ENCODE results near the gene NYAP1.
"Not testable (repeated sequence)": the region's sequence is repeated elsewhere in the genome, so short reads cannot be mapped to it uniquely, and the experiment has no call there.

NYAP1 gene

GRCh38 chr7:100483722-100484672 lies at the start of gene NYAP1:
TSS of gene NYAP1 (plus strand) at chr7:100483927. CDS start at chr7:100485312, 1,385 bp downstream.
- DNase-seq = peak; percentile 85

GRCh38 chr7:100434297-100435144 lies 49.2 kb upstream of the NYAP1 start:
- DNase-seq = no peak

GRCh38 chr7:100435401-100436304 lies 48.1 kb upstream of the NYAP1 start:
- peak; percentile 76 for DNase-seq

GRCh38 chr7:100437150-100438100 lies 46.3 kb upstream of the NYAP1 start:
- DNase-seq = no peak

DNA sequence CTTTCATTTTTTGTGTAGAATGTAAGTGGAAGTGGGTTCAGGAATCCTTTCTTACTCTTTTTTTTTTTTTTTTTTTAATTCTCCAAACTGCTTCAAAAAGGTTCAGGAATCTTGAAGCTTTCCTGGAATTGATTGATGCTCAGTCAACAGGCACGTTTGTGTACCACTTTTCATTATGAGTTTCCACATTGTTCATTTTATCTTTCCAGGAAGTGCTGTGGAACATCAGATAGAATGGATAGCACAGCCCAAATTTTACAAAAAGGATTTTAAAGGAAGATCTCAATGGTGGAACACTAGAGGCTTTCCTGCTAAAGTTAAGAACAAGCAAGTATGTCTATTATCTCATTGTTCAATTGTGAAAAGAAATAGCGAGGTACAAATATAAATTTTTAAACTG lies 45.6 kb upstream of the NYAP1 start:
- DNase-seq = no peak

DNA sequence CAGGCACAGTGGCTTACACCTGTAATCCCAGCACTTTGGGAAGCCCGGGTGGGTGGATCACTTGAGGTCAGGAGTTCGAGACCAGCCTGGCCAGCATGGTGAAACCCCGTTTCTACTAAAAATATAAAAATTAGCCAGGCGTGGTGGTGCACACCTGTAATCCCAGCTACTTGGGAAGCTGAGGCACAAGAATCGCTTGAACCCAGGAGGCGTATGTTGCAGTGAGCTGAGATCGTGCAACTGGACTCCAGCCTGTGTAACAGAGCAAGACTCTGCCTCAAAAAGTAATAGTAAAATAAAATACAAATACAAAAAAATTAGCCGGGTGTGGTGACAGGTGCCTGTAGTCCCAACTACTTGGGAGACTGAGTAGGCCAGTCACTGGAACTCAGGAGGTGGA lies 45.0 kb upstream of the NYAP1 start:
- not testable (repeated sequence) for DNase-seq

DNA sequence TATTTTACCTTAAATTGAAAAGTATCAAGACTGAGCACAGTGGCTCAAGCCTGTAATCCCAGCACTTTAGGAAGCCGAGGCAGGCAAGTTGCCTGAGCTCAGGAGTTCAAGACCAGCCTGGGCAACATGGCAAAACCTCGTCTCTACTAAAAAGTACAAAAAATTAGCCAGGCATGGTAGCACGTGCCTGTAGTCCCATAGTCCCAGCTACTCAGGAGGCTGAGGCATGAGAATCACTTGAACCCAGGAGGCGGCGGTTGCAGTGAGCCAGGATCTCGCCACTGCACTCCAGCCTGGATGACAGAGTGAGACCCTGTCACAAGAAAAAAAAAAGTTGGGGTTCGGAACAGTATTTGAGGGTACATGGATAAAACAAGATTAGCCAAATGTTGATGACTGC lies 44.5 kb upstream of the NYAP1 start:
- DNase-seq = not testable (repeated sequence)

DNA sequence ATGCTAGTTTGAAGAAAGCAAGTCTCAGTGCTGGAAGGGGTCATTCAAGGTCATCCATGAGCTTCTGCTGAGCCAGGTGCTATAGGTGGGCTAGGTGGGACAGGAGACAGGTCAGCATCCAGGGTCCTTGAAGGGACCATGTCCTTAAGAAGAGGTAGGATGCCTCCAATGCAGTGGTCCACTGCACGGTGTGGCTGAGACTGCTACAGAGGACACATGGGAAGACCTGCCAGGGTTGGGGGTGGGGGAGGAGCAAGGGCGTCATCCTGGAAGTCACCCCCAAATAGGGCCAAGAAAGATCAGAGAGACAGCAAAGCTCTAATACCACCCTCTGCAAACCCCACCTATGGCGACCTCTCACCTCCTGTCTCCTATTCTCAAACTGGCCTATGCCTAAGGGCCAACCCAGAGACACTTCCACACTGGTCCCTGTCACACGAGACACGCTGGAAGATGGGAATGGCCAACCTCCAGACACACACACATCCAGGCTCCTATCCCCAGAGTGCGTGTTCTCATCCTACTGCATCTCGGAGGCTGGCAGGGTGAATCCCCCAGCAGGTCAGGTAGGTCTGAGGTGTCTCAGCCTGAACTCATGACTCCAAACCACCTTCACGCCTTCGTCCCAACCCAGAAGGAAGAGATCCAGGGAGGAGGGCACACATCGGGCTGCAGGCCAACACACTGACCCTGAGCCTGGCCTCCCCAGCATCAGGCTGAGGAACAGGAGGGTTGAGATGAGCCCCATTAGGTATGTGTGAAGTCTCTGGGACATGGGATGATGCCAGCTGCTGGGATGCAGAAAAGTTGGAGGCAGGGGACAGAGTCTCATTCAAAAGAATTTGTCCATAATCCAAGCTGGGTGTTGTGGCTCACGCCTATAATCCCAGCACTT lies 41.8 kb upstream of the NYAP1 start:
- no peak for DNase-seq

- no peak for DNase-seq
Observed at GRCh38 chr7:100443096-100443840, 40.5 kb upstream of the NYAP1 start.

DNA sequence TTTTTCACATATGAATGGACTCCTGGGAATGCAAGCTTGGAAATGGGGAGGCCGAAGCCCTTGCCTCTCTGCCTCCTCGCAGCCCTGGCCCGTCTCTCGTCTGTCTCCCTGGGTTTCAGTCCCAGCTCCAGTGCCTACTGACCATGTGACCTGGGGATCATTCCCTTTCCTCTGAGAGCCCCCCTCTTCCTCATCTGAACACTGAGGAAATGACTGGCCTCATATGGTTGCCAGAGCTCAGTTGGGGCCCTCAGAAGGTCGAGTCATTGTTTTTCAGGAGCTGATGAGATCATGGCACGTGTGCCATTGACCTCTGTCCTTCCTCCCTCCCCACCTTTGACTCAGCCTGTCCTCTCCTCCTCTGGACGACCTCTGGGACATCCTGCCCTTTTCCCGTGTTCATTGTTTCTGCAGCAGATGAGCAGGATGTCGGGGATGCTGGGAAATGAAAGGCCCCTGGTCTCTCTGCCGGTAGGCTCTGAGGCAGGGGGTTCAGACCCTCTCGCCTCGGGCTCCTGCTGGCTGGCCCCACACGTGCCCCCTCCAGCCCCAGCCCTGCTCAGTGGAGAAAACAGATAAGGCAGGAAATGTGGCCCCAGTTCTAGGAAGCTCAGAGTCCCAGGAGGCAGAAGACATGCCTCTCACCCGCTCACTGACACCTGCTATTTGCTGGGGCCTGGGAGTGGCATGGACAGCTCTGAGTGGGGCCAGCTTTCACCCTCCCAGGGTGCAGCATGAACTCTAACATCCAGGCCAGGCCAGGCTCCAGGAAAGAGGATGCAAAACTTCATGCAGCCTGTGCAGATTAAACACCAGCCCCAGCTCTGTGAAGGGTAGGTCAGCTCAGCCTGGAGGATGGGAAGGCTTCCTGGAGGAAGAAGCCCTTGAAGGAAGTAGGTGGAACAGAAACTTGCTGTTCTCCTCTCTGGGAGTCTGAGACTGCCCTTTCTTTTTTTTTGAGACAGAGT lies 39.1 kb upstream of the NYAP1 start:
- no peak for DNase-seq

DNA sequence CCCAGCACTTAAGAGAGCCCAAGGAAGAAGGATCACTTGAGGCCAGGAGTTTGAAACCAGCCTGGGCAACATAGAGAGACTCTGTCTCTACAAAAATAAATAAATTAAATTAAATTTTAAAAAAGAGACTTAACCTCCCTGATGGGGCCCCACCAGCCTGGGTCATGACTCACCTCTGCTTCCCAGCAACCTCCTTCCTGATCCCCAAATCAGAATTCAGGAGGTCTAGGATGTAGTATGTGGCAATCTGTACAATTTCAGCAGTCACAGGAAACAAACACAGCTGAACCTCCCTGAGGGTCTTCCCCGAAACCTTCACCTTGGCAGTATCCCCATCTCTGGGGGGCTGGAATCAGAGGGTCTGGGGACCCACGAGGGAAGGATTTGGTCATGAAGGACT lies 37.7 kb upstream of the NYAP1 start:
- no peak for DNase-seq

- not testable (repeated sequence) for DNase-seq
Observed at GRCh38 chr7:100447363-100447762, 36.4 kb upstream of the NYAP1 start.

- DNase-seq = no peak
Observed at GRCh38 chr7:100449190-100449795, 34.4 kb upstream of the NYAP1 start.

DNA sequence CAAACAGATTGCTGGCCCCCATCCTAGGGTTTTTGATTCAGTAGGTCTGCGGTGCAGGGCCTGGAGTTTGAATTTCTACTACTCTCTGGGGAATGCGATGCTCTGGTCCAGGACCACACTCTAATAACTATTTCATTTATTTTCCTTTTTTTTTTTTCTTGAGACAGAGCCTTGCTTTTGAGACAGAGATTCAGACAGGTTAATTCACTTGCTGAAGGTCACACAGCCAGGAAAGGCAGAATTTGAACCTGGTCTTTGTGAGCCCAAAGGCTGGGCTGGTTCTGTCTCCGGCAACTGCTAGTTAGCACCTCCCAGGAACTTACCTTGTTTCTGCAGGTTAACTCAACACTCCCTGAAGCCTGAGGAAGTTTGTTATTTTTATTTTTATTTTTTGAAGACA lies 31.2 kb upstream of the NYAP1 start:
- DNase-seq = no peak

- not testable (repeated sequence) for DNase-seq
Observed at GRCh38 chr7:100453854-100454253, 29.9 kb upstream of the NYAP1 start.

DNA sequence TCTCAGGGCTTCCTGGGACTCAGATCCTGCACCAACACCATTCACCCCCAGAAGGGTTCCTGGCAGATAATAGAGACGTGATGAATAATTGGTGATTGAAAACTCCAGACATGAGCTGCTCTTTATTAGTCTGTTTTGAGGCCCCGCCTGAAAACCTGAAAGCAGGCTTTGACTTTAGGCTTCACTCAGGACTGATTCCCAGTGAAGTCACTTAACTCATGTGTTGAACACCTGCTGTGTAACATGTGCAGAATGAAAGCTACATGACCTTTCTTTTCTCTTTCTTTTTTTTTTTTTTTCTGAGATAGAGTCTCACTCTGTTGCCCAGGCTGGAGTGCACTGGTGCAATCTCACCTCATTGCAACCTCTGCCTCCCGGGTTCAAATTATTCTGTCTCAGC lies 28.5 kb upstream of the NYAP1 start:
- DNase-seq = no peak

DNA sequence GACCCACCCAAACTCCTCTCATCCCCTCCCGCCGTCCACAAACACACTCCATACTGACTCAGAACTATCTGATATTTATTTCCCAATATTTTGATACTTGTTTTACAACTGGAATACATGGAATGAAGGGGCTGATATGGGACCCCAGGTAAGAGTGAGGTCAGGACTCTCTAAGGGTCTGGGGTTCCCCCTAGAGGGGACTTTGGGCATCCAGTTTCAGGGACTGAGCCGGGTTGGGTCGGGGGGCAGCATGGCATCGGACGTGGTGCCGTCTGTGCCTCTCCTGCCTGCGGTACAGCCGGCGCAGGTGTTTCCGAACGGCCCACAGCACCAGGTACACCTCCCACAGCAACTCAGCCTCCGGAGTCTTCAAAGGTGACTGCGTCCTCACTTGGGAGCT lies 27.2 kb upstream of the NYAP1 start:
- no peak for DNase-seq

- no peak for DNase-seq
Observed at GRCh38 chr7:100457033-100457432, 26.7 kb upstream of the NYAP1 start.

Data from NCI-H69 (cell line).